GM18867 (cell line): ENCODE data around the gene PPP1R17.

Experiments used
- ATAC-seq: cut with Tn5 transposase; IDR thresholded peaks from one replicate; pipeline ENCODE4 v1.9.1; 2021; ENCODE audit warnings: mild to moderate bottlenecking, moderate library complexity; ENCODE audit not compliant: unreplicated experiment

Gene PPP1R17

DNA sequence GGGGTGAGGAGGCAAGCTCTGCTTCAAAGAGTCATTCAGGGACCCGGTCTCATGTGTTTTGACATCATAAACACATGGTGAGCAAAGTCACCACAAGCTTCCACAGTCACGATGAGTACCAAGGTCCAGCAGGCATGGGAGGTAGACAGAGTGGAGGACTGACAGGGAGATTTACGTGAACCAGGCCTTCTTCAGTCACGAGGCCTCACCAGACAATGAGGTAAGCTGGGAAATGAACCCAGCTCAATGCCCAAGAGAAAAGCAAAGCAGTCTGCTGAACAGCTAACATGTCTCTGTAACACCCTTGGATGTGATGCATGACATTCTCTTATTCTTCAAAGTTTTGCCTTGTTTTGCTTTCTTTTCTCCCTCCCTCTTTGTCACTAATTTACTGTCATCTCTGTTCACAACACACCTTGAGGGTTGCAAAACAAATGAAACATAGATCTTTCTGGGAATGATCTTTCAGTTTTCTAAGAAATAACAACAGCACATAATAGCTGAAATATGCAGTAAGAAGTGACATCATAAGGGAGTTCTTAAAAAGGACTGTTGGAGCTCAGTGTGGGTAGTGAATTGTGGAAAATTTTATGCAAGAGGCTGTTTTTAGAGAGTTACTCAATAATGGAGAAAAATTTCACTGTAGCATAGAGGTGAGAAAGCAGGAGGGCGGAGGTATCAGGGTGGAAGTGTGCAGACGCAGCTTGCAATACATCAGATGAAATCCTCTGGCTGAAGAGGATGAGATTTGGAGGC lies 9.0 kb downstream of the PPP1R17 start:
- ATAC-seq, result no peak

DNA sequence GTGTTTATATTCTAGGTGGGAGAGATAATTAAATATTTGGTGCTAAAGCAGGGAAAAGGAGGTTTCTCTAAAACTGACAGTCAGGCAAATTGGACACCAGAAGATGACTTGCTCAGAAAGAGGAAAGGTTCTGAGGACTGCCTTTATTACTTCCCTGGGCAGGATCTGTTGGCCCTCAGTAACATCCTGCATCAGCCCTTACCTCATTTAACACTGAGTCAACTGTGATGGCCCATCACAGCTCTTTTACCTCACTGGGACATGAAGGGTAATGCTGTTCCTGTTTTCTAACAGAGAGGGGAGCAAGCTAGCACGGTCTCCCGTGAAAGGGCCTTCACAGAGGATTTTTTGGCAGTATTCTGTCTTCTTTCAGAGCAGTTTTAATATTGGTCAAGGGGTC lies 12.0 kb downstream of the PPP1R17 start:
- no peak for ATAC-seq

DNA sequence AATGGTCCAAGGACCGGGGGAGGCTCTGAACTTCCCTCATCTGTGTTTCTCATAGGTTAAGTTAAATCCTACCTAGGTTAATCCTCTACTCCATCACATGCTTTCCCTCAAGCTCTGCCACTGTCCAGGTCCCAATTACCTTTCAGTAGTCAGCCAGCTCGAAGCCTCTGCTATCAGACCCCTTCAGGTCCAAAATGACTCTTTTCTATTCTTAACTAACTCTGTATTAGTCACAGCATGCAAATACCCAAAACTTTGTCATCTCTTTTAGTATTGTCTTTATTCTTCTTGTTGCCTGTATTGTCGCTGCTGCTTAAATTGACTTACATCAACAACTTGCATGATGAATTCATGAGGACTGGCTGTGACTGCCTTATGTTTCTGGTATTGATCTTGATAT lies 15.3 kb downstream of the PPP1R17 start:
- ATAC-seq, result no peak

DNA sequence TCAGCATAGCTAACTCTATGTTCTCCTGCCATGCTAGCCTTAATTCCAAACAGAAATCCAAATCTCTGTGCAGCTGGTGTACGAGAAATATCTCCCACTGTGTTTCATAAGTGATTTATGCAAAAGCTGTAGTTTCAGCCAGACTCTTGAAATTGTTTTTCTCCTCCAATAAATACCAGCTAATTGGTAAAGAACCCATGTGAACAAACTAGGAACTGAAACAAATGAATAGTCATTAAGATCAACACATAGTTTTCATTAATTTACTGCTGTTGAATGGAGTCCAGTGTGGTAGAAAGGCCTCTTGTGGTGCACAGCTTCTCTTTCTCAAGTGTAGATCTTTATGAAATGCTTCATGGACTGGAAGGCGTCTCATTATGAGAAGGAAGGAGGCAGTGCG lies 18.4 kb downstream of the PPP1R17 start:
- ATAC-seq, result peak; percentile 53

DNA sequence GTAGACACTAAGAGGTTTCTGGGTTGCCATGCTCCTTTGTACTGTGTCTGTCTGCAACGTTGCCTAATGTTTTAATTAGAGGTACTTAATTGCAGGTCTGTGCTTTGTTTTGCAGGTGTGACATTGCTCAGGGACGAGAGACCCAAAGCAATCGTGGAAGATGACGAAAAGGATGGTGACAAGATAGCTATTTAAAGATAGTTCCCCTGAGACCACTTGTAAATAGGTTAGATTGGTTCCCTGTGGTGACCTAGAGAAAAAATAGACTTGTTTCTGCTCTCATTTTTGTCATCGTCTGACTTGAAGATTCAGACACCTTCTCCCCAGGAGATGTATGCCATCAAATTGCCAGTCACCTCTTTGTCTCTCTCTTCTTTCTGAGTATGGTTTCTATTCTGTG lies 20.1 kb downstream of the PPP1R17 start:
- ATAC-seq, result no peak

DNA sequence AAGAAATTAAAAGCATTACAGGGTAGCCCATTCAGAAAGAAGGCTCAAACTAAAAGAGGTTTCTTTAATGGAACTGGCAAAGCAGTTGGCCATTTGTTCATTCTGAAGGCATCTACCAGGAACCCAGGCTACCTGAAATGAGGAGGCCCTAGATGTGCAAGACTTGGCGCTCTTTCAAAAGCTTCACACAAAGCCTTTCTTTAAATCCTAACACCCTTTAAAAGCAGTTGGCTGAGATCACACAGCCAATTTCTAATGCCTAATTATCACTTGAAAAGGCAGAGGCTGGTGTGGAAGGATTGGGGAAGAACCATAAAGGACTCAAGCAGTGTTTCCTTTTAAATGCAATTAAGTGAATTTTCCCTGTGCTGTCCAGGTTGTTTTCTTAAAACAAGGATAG lies 23.2 kb downstream of the PPP1R17 start:
- ATAC-seq, result no peak

DNA sequence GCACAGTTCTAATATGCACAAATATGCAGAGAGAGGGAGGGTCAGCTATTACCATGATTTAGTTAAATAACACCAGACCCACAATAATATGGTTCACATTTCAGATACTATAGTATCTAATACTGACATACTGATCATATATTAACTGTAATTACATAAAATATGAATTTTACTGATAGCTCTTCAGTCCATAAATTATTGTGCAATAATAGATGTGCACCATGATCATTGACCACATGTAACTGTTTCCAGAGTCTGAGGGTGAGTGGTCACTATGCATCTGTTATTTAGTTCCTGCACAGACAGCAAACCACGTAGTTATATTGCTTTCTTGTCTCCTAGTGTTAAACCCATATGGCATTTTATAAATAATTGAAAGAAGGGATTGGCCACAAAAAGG lies 29.3 kb downstream of the PPP1R17 start:
- no peak for ATAC-seq

DNA sequence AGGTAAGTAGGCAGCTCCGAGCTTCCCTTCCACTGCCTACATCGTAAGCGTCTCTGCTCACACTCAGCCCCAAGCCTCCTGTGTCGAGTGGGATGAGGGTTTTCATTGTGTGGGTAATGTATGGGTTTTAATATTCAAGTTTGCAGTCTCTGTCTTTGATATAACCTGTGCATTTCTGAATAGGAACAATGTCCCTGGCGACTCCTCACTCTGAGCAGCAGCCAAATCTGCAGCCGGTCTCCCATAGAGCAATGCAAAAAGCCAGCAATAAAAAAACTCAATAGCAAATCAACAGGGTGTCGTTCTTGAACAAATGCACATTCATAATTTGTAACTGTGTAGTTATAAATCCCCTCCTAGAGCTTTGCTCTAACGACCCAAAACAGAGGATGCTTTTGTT lies 33.4 kb downstream of the PPP1R17 start:
- ATAC-seq, result no peak

DNA sequence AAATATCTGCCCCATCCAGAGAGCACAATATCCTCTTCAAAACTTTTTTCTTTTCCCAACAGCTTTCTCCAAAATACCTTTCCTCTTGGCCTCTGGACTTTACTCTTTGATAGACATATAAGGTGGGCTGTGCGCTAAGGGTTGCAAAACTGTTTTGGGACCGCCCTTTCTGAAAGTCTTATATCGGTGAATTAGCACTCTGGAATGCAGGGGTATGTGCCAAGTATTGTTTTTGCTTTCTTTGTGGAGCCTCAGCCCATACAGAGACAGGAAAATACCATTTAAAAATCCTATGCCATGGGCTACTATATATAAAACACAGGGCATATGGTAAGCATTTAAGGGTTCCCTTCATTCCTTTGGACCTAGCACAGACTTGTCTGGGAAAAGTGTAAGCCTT lies 37.7 kb downstream of the PPP1R17 start:
- no peak for ATAC-seq

DNA sequence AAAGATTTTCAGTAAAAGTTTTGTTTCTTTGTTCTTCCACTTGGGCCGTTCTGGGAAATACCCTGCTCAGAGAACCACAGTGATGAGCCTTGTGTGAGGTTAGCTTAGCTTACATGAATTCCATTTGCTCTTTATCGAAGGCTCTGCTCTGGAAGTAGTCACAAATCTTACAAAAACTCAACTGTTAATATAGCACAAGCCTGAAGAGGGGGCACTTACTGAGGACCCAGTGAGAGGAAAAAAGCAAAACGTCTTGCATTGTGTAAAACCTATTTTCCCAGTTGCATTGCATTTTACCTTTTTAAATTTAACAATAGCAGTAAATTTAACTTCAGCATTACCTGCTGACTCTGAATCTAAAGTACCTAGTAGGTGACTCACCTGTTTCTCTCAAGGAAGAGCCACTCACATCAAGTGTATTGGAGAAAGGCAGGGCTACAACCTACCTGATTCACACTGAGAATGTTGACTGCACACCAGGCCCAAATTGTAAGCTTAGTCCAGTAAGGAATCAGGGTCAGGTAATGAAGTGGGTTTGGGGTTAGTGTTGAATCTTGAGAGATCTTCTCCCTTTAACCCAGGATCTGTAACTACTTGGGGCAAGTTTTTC lies 42.3 kb downstream of the PPP1R17 start:
- no peak for ATAC-seq

DNA sequence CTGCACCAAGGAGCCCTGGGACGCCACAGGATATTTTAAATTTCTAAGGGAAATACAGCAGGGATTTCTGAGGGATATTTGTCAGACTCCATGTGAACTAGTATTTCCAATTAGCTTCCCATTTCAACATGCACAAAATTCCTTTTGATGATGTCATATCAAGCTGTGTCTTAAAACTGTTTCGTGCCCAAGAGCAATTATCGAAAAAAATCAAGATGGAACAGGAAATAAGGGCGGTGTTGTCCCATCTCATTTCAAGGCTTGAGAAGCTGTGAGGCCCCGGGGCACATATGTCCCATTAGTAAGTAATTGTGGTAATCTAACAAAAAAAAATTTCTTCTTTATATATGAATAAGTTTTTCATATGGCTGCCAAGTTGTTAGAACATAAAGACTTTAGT lies 47.4 kb downstream of the PPP1R17 start:
- no peak for ATAC-seq

DNA sequence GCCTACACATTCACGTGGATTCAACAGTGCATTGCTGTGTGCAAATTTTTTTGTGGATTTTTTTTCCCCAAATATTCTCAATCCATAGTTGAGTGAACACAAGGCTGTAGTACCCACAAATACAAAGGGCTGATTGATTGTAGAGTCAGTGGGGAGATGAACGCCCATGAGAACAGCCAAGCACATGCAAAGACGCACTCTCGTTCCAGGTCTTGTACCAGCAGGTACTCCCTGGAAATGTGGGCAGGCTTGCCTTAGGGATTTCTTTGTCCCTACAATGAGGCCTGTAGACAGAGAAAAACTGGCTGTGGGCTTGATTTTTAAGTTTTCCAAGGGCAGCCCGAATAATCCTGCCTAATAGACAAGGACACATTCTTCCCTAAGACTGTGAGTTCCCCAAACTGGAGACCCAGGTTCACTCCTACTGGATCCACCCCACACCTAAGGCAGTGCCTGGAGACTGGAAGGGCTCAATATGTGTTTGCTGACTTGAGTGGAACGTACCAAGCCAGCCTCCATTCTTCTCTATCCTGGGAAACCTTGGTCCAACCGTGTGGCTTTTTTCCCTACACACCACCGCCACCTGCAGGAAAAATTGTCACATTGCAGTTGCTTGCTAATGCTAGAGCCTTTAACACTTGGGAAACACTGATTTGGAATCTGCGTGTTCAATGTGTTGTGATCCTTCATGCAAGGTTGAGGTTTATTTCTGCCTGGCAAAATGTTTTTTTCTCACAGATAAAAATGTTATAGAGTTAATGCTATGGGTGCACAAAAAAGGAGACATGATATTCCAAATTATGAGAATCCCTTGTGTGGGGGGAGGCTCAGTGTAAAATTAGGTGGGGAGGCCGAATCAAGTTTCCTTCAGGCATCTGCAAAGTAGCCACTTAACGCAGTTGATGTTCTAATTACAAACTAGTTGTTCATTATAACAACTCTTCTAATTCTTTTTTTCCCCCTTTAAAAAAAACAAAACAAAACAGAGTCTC lies 49.3 kb downstream of the PPP1R17 start:
- peak; percentile 56 for ATAC-seq

DNA sequence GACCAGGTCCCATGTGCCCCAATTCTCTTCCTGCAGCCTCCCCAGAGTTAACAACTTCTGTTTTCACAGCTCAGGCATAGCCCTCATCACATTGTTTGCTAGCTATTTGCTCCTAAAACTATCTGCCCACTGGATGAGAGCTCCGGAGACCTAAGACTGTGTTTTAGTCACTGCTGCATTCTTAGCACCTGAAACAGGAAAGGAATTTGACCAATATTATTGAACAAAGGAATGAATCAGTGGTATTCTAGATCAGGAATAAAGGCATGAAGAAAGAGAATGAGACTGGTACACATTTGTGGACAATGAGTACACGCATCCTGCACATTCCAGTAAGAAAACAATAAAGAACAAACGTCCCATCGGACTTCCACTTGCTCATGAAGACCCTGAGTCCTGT lies 54.8 kb downstream of the PPP1R17 start:
- ATAC-seq, result no peak

DNA sequence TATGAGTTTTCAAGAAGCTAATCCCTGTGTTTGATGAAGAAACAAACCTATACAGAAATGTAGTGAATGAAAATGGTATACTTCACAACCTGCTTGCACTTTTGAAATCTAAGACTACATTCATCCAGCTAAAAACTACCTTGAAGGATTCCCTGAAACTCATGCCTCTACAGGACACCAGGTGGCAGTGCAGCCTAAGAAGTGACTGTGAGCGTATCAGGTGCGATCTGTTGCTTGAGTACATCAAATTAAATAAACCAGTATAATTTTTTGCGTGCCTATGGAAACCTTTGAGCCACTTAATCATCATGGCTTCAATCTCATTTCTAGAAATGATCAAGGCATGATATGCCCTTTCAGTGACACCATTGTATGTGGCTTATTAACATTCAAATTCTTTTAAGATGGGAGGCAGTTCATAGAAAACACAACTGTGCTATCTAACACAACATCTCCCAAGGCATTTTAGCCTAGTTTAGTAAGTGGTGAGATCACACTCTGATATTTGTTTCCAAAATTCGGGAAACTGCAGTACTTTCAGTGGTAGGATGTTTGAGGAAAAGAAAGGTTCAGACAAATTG lies 57.4 kb downstream of the PPP1R17 start:
- ATAC-seq, result peak; percentile 91

DNA sequence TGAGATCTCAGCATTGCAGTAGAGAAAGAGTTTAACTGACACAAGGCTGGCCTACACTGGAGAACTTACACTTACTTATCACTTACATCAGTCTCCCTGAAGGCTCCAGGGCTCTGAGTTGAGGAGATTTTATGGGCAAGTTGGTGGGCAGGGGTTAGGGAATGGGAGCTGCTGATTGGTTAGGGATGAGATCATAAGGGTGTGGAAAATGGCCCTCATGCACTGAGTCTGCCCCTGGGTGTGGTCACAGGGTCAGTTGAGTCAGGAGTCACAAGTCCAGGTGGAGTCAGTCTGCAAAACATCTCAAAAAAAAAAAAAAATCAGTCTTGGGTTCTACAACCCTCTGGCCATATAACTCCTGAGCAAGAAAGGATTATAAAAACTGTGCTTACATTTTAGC lies 60.5 kb downstream of the PPP1R17 start:
- no peak for ATAC-seq

DNA sequence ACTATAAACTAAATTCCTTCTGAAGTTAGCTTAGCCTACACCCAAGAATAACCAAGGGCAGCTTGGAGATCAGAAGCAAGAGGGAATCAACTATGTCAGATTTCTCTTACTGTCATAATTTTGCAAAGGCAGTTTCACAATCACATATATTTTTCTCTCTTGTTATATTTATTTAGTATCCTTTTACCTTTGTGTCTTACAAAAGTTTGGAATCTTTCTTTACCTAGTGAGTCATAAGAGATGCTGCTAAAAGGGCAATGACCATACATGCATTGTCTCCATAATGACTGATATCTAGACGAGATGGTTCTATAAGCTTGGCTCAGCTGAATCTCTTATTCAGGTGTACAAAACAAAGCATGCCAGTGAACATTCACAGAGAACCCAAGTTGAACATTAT lies 61.1 kb downstream of the PPP1R17 start:
- no peak for ATAC-seq

DNA sequence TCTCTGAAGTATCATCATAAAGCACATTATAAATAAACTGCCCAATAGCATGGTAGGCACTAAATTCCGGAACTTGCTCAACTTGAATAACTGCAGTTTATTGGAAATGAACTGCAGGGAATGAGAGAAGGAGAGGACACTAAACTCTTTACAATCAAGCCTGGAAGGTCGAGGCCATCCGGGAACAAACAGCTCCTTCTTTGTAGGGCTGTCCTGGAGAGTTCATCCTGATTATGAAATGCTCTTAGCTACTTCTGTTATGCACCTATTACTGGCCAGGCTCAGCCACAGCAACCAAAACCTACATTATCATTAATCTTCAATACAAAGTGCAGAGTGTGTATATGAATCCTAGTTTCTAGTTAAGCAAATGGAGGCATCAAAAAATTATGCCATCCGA lies 64.7 kb downstream of the PPP1R17 start:
- ATAC-seq, result no peak
